Left renal pelvis (tissue), 4 donors: Measurements from ENCODE around the gene ADGRA3. TPM values are rescaled to one million over a fixed set of nuclear protein-coding genes. Genes with fewer than 3 reads are reported as not detected.

Source experiments
- DNase-seq, 4 donors: peaks; one replicate each; pipeline ENCODE4 v3.0.0-alpha.2; 2013; ENCODE audit warnings: low read depth in 4 of 4, low spot score in 3 of 4
- polyA plus RNA-seq, 4 donors: library from polyadenylated mRNA; unstranded; fragments of 120-200 nt; gene quantifications; one replicate each; pipeline ENCODE4 v1.2.1, GENCODE V29; 2013; ENCODE audit not compliant: insufficient read length in 4 of 4

The ADGRA3 gene
- polyA plus RNA-seq, 4 donors, result 51.9 to 59.0 (median 54.8) TPM

GRCh38 chr4:22454216-22454838 is 61.5 kb downstream of the ADGRA3 start:
- DNase-seq, result no peak

- DNase-seq, result no peak
These were observed 71.1 kb downstream of the ADGRA3 start for GRCh38 chr4:22444813-22445212.

- no peak for DNase-seq
These were observed 72.9 kb downstream of the ADGRA3 start for GRCh38 chr4:22442956-22443355.

- no peak for DNase-seq
These were observed 74.9 kb downstream of the ADGRA3 start for GRCh38 chr4:22440999-22441398.

- DNase-seq, result no peak
These were observed 75.9 kb downstream of the ADGRA3 start for GRCh38 chr4:22439947-22440346.

- no peak for DNase-seq
These were observed 80.2 kb downstream of the ADGRA3 start for GRCh38 chr4:22435652-22436051.

- peak in 2 of 4 donors; percentile 16 to 17 for DNase-seq
These were observed 81.0 kb downstream of the ADGRA3 start for GRCh38 chr4:22434895-22435294.

- DNase-seq, result no peak
These were observed 85.2 kb downstream of the ADGRA3 start for GRCh38 chr4:22430626-22431025.

- DNase-seq, result no peak
These were observed 87.4 kb downstream of the ADGRA3 start for GRCh38 chr4:22428441-22428840.

- no peak for DNase-seq
These were observed 88.2 kb downstream of the ADGRA3 start for GRCh38 chr4:22427675-22428074.

- DNase-seq, result no peak
These were observed 95.6 kb downstream of the ADGRA3 start for GRCh38 chr4:22420291-22420690.

GRCh38 chr4:22417408-22417807 is 98.5 kb downstream of the ADGRA3 start:
- no peak for DNase-seq

GRCh38 chr4:22416403-22416802 is 99.5 kb downstream of the ADGRA3 start:
- DNase-seq, result no peak

- no peak for DNase-seq
These were observed 101.0 kb downstream of the ADGRA3 start for GRCh38 chr4:22414833-22415232.

- no peak for DNase-seq
These were observed 102.4 kb downstream of the ADGRA3 start for GRCh38 chr4:22413471-22413870.

- no peak for DNase-seq
These were observed 103.9 kb downstream of the ADGRA3 start for GRCh38 chr4:22412013-22412412.

- peak in 1 of 4 donors; percentile 5 for DNase-seq
These were observed 105.1 kb downstream of the ADGRA3 start for GRCh38 chr4:22410645-22411247.

- DNase-seq, result no peak
These were observed 107.4 kb downstream of the ADGRA3 start for GRCh38 chr4:22408474-22408873.

- DNase-seq, result no peak
These were observed 108.5 kb downstream of the ADGRA3 start for GRCh38 chr4:22407361-22407760.

GRCh38 chr4:22398671-22399070 is 117.2 kb downstream of the ADGRA3 start:
- DNase-seq, result no peak

- DNase-seq, result no peak
These were observed 124.3 kb downstream of the ADGRA3 start for GRCh38 chr4:22391551-22391950.

- DNase-seq, result peak; percentile 33 to 48 (median 45)
These were observed 126.5 kb downstream of the ADGRA3 start for GRCh38 chr4:22389240-22389870.
